ENCODE data around the gene ITGB1BP1.

Gene ITGB1BP1

DNA sequence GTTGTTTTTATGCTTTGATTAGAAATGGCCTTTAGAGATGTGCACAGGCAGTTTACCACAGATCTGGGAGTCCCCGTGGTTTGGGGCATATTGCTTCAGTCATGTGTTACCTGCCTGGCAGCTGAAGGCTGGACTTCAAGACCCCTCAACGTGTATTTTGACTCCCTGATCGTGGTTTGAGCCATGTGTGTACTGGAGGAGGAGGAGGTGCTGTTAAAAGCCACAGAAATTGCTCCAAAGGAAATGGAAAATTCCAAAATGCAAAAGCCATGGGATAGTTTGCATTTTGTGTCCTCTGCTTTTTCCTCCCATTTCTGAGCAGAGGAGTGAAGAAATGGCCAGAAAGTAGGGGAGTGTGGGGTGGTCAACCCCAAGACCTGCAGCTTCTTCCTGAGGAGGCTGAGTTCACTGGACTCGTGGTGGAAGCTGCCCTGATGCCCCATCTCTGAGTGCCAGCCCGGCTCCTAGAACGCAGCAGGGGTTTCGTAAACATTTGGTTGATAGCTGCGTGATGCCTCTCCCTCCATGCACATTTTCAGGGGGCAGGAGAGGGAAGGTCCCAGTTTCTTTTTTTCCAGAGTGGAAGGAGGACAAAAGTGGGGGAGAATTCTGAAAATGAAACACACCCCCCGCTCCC, 45.7 kb downstream of the ITGB1BP1 start:
- no peak for DNase-seq

DNA sequence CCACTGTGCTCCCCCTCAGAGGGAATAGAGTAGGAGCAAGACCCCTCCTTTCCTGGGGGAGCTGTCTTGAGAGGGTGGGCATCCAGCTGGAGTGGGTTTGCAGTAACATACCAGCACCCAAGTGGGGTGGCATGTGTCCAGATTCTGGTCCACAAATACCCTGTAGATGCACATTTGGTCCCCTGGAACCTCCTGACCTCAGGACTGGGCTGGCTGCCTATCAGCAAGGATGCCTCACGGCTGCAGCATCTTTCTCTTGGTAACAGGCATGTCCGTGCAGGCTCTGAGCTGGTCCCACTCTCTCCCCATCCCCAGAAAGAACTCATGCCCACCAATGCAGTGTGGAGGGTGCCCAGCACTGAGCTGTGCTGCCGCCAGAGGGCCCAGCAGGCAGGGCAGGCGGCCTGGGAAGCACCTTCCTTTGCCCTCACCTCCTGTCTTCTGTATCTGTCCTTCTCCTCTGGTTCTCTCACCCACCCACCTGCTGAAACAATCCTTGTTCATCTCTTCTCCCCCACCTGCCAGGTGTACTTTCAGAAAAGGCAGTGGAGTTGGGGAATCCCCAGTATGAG, 47.4 kb downstream of the ITGB1BP1 start:
- DNase-seq, result no peak

DNA sequence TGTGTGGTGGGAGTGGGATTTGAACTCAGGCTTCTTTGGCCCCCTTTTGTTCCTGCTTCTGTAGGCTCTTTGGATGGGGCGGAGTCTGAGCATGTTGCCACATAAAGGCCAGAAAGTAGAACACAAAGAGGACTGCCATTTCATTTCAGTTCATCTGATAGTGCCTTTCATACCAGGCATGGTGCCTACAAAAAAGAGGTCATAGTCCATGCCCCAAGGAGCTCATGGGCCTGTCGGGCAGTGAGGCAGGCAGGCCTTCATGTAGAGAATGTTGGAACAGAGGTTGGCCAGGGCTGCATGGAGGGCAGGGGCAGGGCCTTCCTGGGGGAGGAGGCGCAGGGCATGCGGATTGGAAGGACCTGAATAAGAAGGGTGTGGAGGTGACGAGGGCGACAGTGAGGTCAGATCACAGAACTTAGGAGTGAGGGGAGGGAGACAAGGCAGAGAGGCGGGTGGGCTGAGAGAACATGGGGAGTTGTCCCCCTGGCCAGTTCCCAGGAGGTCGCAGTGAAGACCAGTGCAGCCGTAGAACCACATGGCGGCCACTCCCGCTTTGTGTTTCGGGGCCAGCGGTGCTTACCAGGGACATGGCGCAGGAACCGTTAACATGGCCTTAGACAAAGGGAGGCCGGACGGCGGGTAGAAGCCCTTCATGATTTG, 49.1 kb downstream of the ITGB1BP1 start:
- no peak for DNase-seq

DNA sequence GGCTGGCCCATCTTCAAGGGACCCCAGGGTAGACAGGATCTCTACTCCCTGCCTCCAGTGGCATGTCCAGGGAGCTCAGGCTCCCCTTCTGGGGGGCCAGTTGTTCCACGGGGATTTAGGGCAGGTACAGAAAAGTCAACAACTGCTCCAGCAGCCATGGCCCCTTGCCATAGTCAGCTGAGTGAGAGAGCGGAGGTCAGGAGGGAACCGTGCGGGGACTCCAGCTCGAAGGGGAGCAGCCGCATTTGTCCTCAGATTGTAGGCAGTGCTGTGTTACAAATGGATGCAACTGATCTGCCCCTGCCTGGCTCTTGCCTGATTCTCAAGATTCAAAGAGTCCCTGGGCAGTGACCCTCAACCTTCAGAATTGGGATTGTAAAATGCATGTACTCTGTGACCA, 49.9 kb downstream of the ITGB1BP1 start:
- no peak for DNase-seq

DNA sequence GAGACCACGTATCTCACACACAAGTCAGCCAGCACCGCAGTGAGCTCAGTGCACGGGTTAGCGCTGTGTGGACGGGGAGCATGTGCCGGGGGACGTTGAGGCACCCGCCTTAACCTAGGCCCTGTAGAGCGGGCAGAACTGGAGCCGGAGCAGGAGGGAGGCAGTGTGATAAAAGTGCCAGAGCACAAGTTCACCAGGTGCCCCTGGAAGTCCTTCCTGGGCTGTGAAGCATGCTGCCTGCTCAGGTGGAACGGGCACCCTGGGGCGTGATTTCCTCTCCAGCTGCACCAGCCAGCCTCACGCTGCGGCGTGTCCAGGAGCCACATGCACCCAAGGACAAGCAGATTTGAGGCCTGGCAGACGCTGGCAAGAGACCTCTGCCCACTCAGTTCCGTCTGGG, 50.3 kb downstream of the ITGB1BP1 start:
- DNase-seq, result no peak

DNA sequence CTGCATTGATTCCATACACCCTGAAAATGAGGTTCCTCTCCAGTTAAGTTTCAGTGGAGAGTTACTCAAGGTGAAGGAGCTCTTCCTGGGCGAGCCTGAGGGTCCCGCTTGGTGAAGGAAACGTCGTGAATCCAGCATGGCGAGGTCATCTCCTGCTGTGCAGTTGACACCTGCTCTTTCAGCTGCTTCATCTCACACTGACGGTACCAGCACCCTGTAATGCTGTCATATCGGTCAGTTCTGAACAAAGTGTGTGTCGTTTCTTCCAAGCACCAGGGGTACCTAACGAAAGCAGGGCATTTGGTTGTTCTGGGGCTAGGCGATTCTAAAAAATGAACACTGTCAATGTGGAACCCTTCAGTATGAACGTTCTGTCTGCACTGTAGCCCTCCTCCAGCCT, 52.6 kb downstream of the ITGB1BP1 start:
- no peak for DNase-seq

DNA sequence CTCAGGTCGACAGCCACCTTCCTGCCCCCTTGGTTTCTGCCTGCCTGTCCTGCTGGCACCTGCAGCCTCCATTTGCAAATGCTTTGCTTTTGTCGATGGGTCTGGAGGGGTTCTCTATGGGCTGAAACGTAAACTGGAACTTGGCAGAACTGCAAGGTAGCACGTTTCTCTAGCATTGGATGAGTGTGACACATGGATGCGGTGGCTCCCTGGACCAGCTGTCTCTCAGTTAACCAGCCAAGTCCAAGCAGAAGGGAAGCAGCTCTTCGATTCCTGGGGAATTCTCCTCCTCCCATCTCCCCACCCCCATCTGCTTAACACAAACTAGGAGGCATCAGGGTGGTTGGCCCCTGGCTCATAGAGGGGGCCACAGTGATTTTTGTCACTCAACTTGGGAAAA, 57.3 kb downstream of the ITGB1BP1 start:
- DNase-seq, result no peak

DNA sequence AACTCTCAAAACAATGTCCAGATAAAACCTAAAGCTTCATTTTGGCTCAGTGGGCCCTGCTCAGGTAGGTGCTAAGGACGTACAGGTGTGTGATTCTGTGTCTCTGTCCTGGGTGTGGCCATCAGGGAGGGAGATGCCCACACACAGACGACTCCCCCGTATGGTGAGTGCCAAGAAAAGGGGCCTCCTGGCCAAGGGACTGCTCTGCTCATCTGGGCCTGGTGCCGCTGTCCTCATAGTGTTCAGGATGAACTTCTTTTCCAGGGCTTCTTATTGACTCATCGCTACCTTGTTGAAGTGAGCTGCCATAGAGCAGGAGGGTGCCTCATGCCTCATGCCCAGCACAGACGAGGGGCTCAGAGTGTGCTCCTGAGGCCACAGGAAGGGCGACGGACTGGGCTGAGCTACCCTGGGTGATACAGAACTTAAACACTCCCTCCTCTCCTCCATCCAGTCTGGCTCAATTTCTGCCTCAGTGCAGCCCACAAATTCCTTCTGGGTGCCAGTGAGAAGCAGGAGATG, 57.8 kb downstream of the ITGB1BP1 start:
- no peak for DNase-seq

DNA sequence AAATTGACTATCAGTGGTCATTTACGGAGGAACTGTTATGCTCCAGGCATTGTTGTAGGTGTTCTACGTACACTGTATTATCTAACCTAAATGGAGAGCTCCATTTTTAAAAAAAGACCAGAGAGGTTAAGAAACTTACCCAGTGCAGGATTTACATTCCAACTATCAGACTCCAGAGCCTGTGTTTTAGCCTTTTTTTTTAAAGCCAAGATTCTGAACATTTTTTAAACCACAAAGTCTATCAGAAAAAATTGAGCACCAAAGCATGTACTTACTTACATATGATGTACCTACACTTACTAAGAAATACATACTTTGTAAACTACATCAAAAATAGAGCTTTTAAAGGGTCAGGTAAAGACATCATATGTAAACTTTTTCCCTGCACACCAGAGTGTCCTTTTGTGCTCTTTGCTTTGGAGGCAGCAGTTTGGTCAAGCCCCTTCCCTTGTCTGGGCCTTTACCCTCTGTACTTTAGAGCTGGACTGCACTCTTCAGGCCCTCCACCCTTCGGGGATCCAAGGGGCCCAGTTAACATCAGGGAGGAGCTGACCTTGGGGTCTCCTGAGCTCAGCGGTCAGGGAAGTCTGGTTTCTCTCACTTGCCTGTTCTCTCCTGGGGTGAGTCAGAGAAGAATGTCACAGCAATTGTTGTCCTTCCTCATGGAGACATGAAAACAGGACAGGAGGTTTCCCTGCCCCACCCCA, 58.4 kb downstream of the ITGB1BP1 start:
- no peak for DNase-seq

DNA sequence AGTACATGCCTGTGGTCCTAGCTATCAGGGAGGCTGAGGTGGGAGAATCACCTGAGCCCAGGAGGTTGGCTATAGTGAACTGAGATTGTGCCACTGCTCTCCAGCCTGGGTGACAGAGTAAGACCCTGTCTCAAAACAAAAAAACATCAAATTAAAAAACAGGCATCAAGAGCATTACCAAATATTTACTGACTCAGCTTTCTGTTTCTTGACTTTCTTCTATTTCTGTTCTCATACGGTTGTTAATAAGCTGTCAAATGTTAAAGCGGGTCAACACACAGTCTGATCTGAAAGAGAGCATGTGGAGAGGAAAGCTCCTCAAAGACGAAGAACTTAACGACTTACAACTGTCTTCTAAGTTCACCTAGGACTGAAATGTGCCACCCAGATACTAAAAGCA, 59.0 kb downstream of the ITGB1BP1 start:
- DNase-seq, result no peak

DNA sequence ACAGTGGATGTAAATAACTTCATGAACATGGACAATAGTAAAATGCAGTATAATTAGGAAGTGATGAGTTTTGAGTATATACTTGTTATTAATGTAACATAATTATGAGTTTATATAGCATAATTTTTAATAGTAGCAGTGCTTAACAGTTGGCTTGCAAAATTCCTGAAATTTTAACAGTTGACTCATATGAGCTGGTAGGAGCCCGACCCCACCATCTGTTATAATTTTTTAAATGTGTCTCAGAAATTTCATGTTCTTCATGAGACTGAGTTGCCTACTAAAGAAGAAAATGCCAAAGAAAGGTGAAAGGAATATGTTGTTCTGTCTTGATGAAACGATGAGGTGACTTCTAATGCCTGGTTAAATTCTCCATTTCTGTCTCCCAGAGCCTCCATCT, 62.6 kb downstream of the ITGB1BP1 start:
- DNase-seq, result no peak

DNA sequence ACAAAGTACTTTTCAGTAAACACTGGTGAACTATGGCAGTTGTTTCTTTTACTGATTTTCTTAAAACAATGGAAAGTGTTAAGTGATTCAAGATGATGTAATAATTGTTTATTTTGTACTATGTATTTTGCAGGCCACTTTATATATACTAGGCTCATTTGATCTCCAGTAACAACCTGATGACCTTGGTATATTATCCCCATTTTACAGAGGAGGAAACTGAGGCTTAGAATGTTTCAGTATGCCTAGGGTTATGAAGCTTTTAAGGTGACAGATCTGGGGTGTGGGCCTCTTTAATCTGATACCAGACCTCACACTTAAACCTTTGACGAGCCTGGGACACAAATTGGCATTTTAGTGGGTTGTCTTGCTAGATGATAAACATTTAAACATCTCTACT, 63.2 kb downstream of the ITGB1BP1 start:
- DNase-seq, result no peak

DNA sequence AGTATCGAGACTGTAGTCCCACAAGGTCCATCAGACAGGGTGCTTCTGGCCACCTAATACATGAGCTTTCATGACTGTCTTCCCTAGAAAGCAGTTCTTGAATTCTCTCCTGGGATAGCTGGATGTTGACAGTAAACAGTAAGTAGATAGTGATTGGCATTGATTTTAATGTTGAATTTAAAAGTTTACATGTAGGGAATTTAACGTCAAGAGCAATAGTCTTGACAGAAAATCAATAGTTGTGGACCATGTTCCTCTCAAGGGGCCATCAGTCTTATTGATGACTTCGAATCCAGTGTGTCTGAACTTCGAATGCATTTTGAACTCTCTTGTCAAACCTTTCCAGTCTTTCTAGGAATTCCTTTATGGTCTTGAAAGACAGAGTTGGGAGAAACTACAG, 63.9 kb downstream of the ITGB1BP1 start:
- no peak for DNase-seq

DNA sequence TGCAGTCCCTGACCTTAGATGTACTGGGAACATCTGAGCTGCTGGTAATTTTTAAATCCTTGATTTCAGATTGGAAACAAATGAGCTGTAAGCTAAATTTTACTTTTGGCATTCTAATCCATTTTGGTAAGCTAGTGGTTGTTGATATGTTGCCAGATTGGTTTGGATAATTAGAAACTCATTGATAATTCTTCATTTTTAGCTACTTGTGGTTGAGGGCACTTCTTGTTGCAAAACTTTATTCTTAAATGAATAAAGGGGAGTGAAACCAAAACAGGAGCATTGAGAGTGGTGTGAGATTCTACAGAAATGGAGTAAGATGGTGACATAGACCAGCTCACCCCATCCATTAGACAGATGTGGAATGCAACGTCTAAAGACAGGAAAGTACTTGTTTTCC, 64.5 kb downstream of the ITGB1BP1 start:
- DNase-seq, result no peak

DNA sequence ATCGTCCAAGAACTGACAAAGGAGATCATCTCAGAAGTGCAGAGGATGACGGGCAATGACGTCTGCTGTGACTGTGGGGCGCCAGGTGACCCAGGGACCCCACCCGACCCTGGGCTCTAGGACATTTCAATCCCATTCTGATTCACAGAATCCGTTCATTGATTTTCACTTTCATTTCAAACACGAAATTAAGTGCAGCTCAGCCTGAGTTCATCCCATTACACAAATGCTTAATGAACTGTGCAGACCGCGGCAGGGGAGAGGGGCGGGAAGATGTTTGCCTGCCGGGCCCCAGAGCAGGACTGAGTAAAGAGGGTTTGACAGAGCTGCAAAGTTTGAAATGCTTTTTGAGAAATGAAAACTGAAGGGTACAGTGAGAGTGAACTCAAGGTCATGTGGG, 67.1 kb downstream of the ITGB1BP1 start:
- no peak for DNase-seq

DNA sequence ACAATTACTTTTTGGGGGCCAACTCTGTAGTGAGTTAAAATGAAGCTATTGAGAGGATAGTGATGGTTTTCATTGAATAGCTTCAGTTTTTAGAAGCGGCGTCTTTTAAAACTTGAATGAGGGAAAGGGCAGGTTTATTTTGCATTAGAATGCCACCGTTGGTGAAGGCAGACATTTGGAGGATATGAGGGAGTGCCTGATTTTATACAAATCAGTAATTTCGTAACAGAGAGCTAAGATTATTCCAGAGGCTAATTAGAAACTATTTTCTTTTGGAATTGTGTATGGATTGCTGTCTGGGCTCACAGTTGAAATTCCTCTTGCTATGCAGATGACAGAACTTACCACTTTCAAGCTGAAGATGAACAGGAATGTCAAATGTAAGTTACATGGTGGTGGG, 67.6 kb downstream of the ITGB1BP1 start:
- DNase-seq, result no peak

DNA sequence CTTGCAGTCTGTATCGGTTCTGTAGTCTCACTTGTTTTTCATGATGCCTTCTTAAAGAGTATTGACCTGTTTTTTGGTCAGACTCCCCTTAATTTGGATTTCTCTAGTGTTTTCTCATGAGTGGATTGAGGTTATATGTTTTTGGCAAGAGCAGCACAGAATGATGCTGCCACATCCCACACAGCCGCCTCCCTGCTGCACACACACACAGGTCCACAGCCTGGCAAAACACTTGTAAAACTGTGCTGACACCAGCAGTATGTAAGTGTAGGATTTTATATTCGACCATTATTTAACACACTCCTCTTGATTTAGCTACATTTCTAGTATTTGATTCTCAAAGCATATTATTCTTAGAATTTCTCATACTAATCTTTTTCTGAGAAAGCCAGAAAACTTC, 68.1 kb downstream of the ITGB1BP1 start:
- DNase-seq, result no peak

DNA sequence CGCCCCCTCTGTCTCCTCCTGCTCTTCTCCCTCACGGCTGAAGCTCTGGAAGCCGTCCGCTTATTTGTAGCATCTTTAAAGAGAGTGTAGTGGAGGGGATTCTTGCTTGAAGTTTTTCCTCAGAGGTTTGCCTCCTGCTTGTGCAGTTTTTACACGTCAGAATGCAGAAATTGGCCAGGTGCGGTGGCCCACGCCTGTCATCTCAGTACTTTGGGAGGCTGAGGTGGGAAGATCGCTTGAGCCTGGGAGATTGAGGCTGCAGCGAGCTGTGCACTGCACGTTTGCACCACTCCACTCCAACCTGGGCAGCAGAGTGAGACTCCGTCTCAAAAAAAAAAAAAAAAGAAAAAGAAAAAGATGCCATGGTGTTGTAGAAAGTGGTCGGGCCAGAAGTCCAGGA, 69.0 kb downstream of the ITGB1BP1 start:
- DNase-seq, result no peak
